Right hindlimb (tissue), 1 donor: ENCODE data around the gene HSFY1.
"Not testable (repeated sequence)": the region's sequence is repeated elsewhere in the genome, so short reads cannot be mapped to it uniquely, and the experiment has no call there.

Experiments
- DNase-seq: peaks from one replicate; pipeline ENCODE4 v3.0.0-alpha.2; 2018

HSFY1 gene

DNA sequence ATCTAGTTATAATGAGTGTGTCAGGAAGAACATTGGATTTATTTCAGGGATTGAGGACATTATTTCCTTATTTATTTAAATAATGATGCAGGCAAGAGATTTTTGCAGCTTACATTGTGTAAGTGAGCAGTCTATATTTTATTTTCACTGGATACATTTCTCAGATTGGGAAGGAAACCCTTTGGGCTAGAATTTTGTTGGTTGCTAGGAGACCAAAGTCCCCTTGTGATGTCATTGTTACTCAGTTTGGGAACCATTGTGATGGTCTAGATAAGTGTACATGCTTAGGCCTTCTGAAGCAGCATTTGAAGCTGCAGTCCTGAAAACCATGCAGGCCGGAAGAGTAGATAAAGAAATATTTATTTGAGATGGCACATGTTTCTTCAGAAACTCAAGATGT, at the start of gene HSFY1:
TSS of gene HSFY1 (plus strand) at position 301 of the 400 bp plus-strand sequence. CDS start at position 369, 68 bp downstream.
- DNase-seq: not testable (repeated sequence)

DNA sequence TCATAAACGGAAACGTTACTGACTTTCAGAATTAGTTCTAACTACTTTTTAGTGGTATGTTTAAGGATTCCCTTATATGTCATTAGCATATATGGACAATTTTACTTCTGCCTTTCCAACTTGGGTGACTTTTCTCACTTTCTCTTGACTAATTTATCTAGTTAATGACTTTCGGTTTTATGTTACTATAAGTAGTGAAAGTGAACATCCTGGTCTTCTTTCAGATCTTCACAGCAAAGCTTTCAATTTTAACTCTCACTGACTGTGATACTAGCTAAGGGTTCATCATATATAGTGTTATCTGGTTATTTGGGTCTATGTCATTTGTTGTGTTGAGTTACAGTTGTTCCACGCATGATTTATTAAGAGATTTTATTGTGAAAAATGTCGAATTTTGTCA, 42.3 kb upstream of the HSFY1 start:
- not testable (repeated sequence) for DNase-seq

DNA sequence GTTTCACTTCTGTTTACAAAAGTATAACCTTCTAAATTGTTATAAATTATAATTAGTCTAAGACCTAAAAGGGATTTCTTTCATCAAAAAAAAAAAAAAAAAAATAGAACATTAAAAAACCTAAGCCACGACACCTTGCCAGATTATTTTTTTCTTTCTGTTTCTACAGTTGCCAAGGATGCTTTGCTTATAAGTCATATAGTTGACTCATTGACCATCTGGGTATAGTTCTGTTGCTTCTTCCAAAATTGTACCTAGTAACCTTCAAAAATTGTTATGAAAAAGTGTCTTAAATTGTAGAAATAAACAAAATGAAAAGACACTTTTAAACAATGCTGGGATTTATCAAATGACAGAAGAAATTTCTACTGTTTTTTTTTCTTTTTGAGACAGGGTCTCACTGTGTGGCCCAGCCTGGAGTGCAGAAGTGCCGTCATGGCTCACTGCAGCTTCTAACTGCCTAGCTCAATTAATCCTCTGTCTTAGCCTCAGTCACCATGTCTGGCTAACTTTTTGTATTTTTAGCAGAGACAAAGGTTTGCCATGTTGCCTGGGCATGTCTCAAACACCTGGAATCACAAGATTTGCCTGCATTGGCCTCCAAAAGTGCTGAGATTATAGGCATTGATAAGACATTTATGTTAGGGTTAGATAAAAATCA, 15.4 kb upstream of the HSFY1 start:
- DNase-seq: not testable (repeated sequence)

DNA sequence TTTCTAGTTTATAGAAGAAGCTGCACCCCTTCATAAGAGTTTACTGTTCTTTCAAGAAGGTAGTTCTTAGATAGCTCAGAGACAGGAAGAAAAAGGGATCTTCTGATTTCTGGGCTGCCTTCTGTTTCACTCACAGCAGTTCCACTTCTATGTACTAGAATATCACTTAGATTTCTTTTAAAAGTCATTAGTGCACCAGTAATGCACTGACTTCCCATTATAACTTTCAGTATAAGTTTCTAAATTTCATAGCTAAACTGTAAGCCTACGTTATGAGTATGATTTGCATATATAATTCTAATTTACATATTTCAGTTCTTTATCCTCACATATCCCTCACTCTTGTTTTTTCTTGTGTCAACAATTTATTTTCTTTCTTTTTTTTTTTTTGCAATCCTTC, 7.6 kb upstream of the HSFY1 start:
- not testable (repeated sequence) for DNase-seq

GRCh38 chrY:18553132-18553531, 6.6 kb downstream of the HSFY1 start:
- not testable (repeated sequence) for DNase-seq

- DNase-seq: not testable (repeated sequence)
Measured at GRCh38 chrY:18565915-18566314, 19.4 kb downstream of the HSFY1 start.
